Measurements from ENCODE around the gene SCLY.

SCLY gene

GRCh38 chr2:238075397-238075796 lies 14.6 kb downstream of the SCLY start:
- no peaks in the 10 kb centered on the region; the same call in 1 of the 2 replicates for H3K9me3 ChIP-seq (ENCODE audit: control insufficient read depth, insufficient read depth, low read length)
- H3K4me1 ChIP-seq (ENCODE audit: insufficient read depth, low read length) = no peaks in the 10 kb centered on the region; the same call in 1 of the 2 replicates
- H3K9ac ChIP-seq (ENCODE audit: low read depth, low read length) = no peak overlapping the region
- peaks cover 10% of the 10 kb centered on the region for H3K36me3 ChIP-seq (ENCODE audit: insufficient read depth, low read length)

GRCh38 chr2:238077292-238077691 lies 16.5 kb downstream of the SCLY start:
- Histone ChIP-seq H3K9ac (ENCODE audit: low read depth, low read length) (no peak overlapping the region), H3K36me3 (ENCODE audit: insufficient read depth, low read length) (peaks cover 8% of the 10 kb centered on the region), H3K9me3 (ENCODE audit: control insufficient read depth, insufficient read depth, low read length) (no peaks in the 10 kb centered on the region; the same call in 1 of the 2 replicates), H3K4me1 (ENCODE audit: insufficient read depth, low read length) (no peaks in the 10 kb centered on the region; the same call in 1 of the 2 replicates)

- Histone ChIP-seq H3K4me1 (ENCODE audit: insufficient read depth, low read length) (no peaks in the 10 kb centered on the region; the same call in 1 of the 2 replicates), H3K9me3 (ENCODE audit: control insufficient read depth, insufficient read depth, low read length) (no peaks in the 10 kb centered on the region; the same call in 1 of the 2 replicates), H3K9ac (ENCODE audit: low read depth, low read length) (no peak overlapping the region), H3K36me3 (ENCODE audit: insufficient read depth, low read length) (peaks cover 25% of the 10 kb centered on the region)
Measured at GRCh38 chr2:238079874-238080327, 19.1 kb downstream of the SCLY start.

GRCh38 chr2:238080518-238080917 lies 19.7 kb downstream of the SCLY start:
- Histone ChIP-seq H3K9me3 (ENCODE audit: control insufficient read depth, insufficient read depth, low read length) (no peaks in the 10 kb centered on the region; the same call in 1 of the 2 replicates), H3K36me3 (ENCODE audit: insufficient read depth, low read length) (peaks cover 25% of the 10 kb centered on the region), H3K9ac (ENCODE audit: low read depth, low read length) (no peak overlapping the region), H3K4me1 (ENCODE audit: insufficient read depth, low read length) (no peaks in the 10 kb centered on the region; the same call in 1 of the 2 replicates)

GRCh38 chr2:238081150-238081549 lies 20.3 kb downstream of the SCLY start:
- no peaks in the 10 kb centered on the region; the same call in 1 of the 2 replicates for H3K4me1 ChIP-seq (ENCODE audit: insufficient read depth, low read length)
- no peaks in the 10 kb centered on the region; the same call in 1 of the 2 replicates for H3K9me3 ChIP-seq (ENCODE audit: control insufficient read depth, insufficient read depth, low read length)
- H3K9ac ChIP-seq (ENCODE audit: low read depth, low read length) = no peak overlapping the region
- H3K36me3 ChIP-seq (ENCODE audit: insufficient read depth, low read length) = peaks cover 25% of the 10 kb centered on the region

GRCh38 chr2:238081561-238081960 lies 20.8 kb downstream of the SCLY start:
- H3K36me3 ChIP-seq (ENCODE audit: insufficient read depth, low read length) = peaks cover 25% of the 10 kb centered on the region
- no peaks in the 10 kb centered on the region; the same call in 1 of the 2 replicates for H3K9me3 ChIP-seq (ENCODE audit: control insufficient read depth, insufficient read depth, low read length)
- H3K4me1 ChIP-seq (ENCODE audit: insufficient read depth, low read length) = no peaks in the 10 kb centered on the region; the same call in 1 of the 2 replicates
- H3K9ac ChIP-seq (ENCODE audit: low read depth, low read length) = no peak overlapping the region

GRCh38 chr2:238082151-238082550 lies 21.4 kb downstream of the SCLY start:
- Histone ChIP-seq H3K36me3 (ENCODE audit: insufficient read depth, low read length) (peaks cover 27% of the 10 kb centered on the region), H3K9me3 (ENCODE audit: control insufficient read depth, insufficient read depth, low read length) (no peaks in the 10 kb centered on the region; the same call in 1 of the 2 replicates), H3K4me1 (ENCODE audit: insufficient read depth, low read length) (no peaks in the 10 kb centered on the region; the same call in 1 of the 2 replicates), H3K9ac (ENCODE audit: low read depth, low read length) (no peak overlapping the region)

GRCh38 chr2:238082827-238083226 lies 22.0 kb downstream of the SCLY start:
- H3K9me3 ChIP-seq (ENCODE audit: control insufficient read depth, insufficient read depth, low read length) = no peaks in the 10 kb centered on the region; the same call in 1 of the 2 replicates
- peaks cover 25% of the 10 kb centered on the region for H3K36me3 ChIP-seq (ENCODE audit: insufficient read depth, low read length)
- H3K4me1 ChIP-seq (ENCODE audit: insufficient read depth, low read length) = no peaks in the 10 kb centered on the region
- no peak overlapping the region for H3K9ac ChIP-seq (ENCODE audit: low read depth, low read length)

- no peaks in the 10 kb centered on the region for H3K4me1 ChIP-seq (ENCODE audit: insufficient read depth, low read length)
- no peaks in the 10 kb centered on the region; the same call in 1 of the 2 replicates for H3K9me3 ChIP-seq (ENCODE audit: control insufficient read depth, insufficient read depth, low read length)
- H3K9ac ChIP-seq (ENCODE audit: low read depth, low read length) = no peak overlapping the region
- H3K36me3 ChIP-seq (ENCODE audit: insufficient read depth, low read length) = peaks cover 22% of the 10 kb centered on the region
Measured at GRCh38 chr2:238083919-238084318, 23.1 kb downstream of the SCLY start.

- no peaks in the 10 kb centered on the region for H3K4me1 ChIP-seq (ENCODE audit: insufficient read depth, low read length)
- peaks cover 22% of the 10 kb centered on the region for H3K36me3 ChIP-seq (ENCODE audit: insufficient read depth, low read length)
- no peak overlapping the region for H3K9ac ChIP-seq (ENCODE audit: low read depth, low read length)
- no peaks in the 10 kb centered on the region for H3K9me3 ChIP-seq (ENCODE audit: control insufficient read depth, insufficient read depth, low read length)
Measured at GRCh38 chr2:238084761-238085160, 24.0 kb downstream of the SCLY start.

GRCh38 chr2:238085899-238086298 lies 25.1 kb downstream of the SCLY start:
- peaks cover 22% of the 10 kb centered on the region for H3K36me3 ChIP-seq (ENCODE audit: insufficient read depth, low read length)
- no peaks in the 10 kb centered on the region for H3K9me3 ChIP-seq (ENCODE audit: control insufficient read depth, insufficient read depth, low read length)
- H3K4me1 ChIP-seq (ENCODE audit: insufficient read depth, low read length) = no peaks in the 10 kb centered on the region
- no peak overlapping the region for H3K9ac ChIP-seq (ENCODE audit: low read depth, low read length)

- H3K9ac ChIP-seq (ENCODE audit: low read depth, low read length) = no peak overlapping the region
- H3K4me1 ChIP-seq (ENCODE audit: insufficient read depth, low read length) = no peaks in the 10 kb centered on the region
- H3K9me3 ChIP-seq (ENCODE audit: control insufficient read depth, insufficient read depth, low read length) = no peaks in the 10 kb centered on the region
- H3K36me3 ChIP-seq (ENCODE audit: insufficient read depth, low read length) = peaks cover 22% of the 10 kb centered on the region
Measured at GRCh38 chr2:238087211-238087610, 26.4 kb downstream of the SCLY start.

- Histone ChIP-seq H3K4me1 (ENCODE audit: insufficient read depth, low read length) (no peaks in the 10 kb centered on the region), H3K9ac (ENCODE audit: low read depth, low read length) (no peak overlapping the region), H3K9me3 (ENCODE audit: control insufficient read depth, insufficient read depth, low read length) (no peaks in the 10 kb centered on the region), H3K36me3 (ENCODE audit: insufficient read depth, low read length) (peaks cover 4% of the 10 kb centered on the region)
Measured at GRCh38 chr2:238090887-238091286, 30.1 kb downstream of the SCLY start.

- Histone ChIP-seq H3K36me3 (ENCODE audit: insufficient read depth, low read length) (peaks cover 4% of the 10 kb centered on the region), H3K4me1 (ENCODE audit: insufficient read depth, low read length) (peaks cover 5% of the 10 kb centered on the region), H3K9me3 (ENCODE audit: control insufficient read depth, insufficient read depth, low read length) (no peaks in the 10 kb centered on the region), H3K9ac (ENCODE audit: low read depth, low read length) (no peak overlapping the region)
Measured at GRCh38 chr2:238091436-238092060, 30.7 kb downstream of the SCLY start.

GRCh38 chr2:238092486-238093035 lies 31.8 kb downstream of the SCLY start:
- no peak overlapping the region for H3K9ac ChIP-seq (ENCODE audit: low read depth, low read length)
- H3K36me3 ChIP-seq (ENCODE audit: insufficient read depth, low read length) = no peaks in the 10 kb centered on the region; the same call in none of the 2 replicates
- no peaks in the 10 kb centered on the region for H3K9me3 ChIP-seq (ENCODE audit: control insufficient read depth, insufficient read depth, low read length)
- peaks cover 7% of the 10 kb centered on the region for H3K4me1 ChIP-seq (ENCODE audit: insufficient read depth, low read length)
